GM12891 (cell line): ENCODE results near the gene SMYD3. TPM values are rescaled to one million over a fixed set of nuclear protein-coding genes. Genes with fewer than 3 reads are reported as not detected.

Experiments
- DNase-seq: peaks from one replicate; pipeline ENCODE4 v3.0.0; 2011; ENCODE audit warnings: low spot score; ENCODE audit not compliant: insufficient read length
- FAIRE-seq: peaks from 2 replicates; lab custom pipeline; 2011; peaks lifted over from hg19 to GRCh38; lab: Jason Lieb, UNC
- PAX5 ChIP-seq: IDR thresholded peaks from 2 replicates; pipeline ENCODE4 v1.6.1; 2011; ENCODE audit warnings: low read length, moderate library complexity, mild to moderate bottlenecking; ENCODE audit not compliant: insufficient read depth, severe bottlenecking
- POLR2A ChIP-seq: IDR thresholded peaks from 2 replicates; pipeline ENCODE4 v1.6.1; 2011; ENCODE audit warnings: low read depth, low read length, control low read depth
- POLR2AphosphoS5 ChIP-seq: IDR thresholded peaks from 2 replicates; pipeline ENCODE4 v1.6.1; 2011; ENCODE audit warnings: low read depth, low read length, control low read depth
- POU2F2 ChIP-seq: IDR thresholded peaks from 2 replicates; pipeline ENCODE4 v1.6.1; 2011; ENCODE audit warnings: low read depth, mild to moderate bottlenecking, control low read depth, low read length, moderate library complexity
- SPI1 ChIP-seq: IDR thresholded peaks from 2 replicates; pipeline ENCODE4 v1.6.1; 2011; ENCODE audit warnings: low read depth, low read length, control low read depth
- TAF1 ChIP-seq: IDR thresholded peaks from 2 replicates; pipeline ENCODE4 v1.6.1; 2011; ENCODE audit warnings: low read depth, low read length, control low read depth
- polyA plus RNA-seq: library from polyadenylated mRNA; unstranded; fragments of >200 nt; gene quantifications from one replicate; pipeline ENCODE4 v1.2.1, GENCODE V29; 2012; ENCODE audit warnings: low read depth, missing spikeins, inconsistent platforms; ENCODE audit not compliant: missing spikeins

SMYD3 gene
- polyA plus RNA-seq = 21.6 TPM

DNA sequence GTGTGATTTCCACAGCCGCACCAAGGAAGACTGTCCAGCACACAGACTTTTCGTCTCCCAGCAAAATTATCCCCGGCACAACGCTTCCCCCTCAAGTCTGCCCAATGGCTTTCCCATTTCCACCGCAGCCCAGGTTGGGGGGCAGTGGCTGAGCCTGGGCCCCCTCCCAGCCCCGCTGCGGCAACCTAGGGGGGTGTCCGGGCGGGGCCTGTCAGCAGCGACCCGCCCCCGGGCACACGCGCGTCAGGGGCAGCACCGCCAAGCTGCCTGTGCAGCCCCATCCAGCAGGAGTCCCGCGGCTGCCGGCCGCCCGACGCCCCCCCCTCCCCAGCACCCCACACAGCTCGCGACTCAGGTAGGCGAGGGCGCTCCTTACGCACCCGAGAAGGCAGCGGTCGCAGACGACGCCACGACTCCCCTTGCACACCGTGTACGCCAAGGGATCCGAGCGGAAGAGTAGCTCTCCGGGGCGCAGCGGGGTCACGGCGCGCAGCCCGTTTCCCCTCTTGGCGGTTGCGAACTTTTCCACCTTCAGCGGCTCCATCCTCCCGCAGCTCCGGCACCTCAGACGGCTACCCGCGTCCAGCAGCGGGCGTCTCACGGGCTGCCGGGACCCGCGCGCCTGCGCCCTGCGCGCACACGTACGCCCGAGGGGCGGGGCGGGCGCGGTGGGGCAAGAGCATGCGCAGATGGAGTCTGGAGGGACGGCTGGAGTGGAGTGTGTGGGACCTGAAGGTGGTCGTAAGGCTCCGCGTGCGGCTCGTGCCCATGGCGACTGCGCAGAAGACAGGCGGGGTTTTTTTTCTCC lies at the start of gene SMYD3:
Gene SMYD3 (minus strand): TSS at position 606 of the 808 bp plus-strand sequence.
- TF ChIP-seq POU2F2 = no peak
- no peak for TF ChIP-seq PAX5
- TF ChIP-seq POLR2AphosphoS5 = no peak
- no peak; the same call in 1 of the 2 replicates for TF ChIP-seq TAF1
- no peak for TF ChIP-seq POLR2A
- TF ChIP-seq SPI1 = no peak
- peak; percentile 90 for FAIRE-seq
- peak; percentile 87 for DNase-seq

DNA sequence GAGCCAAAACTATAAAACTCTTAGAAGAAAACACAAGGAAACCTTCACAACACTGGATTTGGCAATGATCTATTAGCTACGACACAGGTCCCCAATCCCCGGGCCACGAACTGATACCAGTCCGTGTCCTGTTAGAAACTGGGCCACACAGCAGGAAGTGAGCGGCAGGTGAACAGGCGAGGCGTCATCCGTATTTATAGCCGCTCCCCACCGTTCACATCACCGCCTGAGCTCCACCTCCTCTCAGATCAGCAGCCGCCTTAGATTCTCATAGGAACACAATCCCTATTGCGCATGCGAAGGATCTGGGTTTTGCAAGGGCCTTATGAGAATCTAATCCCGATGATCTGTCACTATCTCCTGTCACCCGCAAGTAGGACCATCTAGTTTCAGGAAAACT lies 47.1 kb upstream of the SMYD3 start:
- FAIRE-seq (no peak), DNase-seq (no peak)
- no peak for TF ChIP-seq POLR2A
- TF ChIP-seq POU2F2 = no peak
- TF ChIP-seq POLR2AphosphoS5 = no peak
- no peak for TF ChIP-seq PAX5
- TF ChIP-seq SPI1 = no peak
- TF ChIP-seq TAF1 = no peak

DNA sequence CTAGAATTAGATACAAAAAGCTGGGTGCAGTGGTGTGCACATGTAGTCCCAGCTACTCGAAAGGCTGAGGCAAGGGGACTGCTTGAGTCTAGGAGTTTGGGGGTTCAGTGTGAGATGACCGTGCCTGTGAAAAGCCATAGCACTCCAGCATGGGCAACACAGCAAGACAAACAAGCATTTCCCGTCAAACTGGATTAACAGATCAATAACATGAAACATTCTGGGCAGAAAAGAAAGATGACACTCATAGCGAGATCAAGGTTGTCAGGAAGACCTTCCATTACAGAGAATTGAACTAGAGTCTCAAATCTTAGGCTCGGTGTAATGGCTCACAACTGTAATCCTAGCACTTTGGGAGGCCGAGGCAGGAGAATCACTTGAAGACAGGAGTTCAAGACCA lies 45.0 kb upstream of the SMYD3 start:
- FAIRE-seq = no peak
- DNase-seq = no peak
- TF ChIP-seq POU2F2 (no peak), TAF1 (no peak), PAX5 (no peak), SPI1 (no peak)

DNA sequence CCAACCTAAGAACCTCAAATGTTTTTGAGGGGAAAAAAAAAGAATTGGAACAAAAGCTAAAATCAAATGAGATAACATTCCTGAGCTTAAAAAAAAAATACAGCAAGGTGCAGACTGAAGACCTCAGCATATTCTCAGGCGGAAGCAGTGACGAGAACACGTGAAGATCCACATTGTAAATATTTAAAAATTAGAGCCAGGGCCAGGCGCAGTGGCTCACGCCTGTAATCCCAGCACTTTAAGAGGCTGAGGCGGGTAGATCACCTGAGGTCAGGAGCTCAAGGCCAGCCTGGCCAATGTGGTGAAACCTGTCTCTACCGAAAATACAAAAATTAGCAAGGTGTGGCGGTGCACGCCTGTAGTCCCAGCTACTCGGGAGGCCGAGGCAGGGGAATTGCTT lies 43.3 kb upstream of the SMYD3 start:
- no peak for FAIRE-seq
- DNase-seq = no peak
- TF ChIP-seq PAX5 (no peak), SPI1 (no peak), POU2F2 (no peak), TAF1 (no peak), POLR2A (no peak), POLR2AphosphoS5 (no peak)

DNA sequence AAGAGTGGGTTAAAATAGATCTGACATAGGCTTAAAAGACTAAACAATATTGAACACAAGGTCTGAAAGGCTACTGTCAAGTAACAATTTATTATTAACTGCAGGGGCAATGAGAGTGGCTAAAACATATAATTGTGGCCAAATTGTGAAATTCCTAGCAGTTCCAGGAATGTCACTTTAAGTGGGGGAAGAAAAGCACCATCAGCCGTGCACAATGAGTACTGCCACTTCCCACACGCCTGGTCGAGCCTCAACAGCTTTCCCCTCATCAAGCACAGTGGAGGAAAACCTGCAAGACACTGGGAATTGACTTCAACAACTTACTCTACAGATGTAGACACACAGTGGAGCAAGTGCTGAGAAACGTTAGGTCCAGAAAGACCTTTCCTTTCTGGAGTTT lies 42.6 kb upstream of the SMYD3 start:
- DNase-seq (no peak), FAIRE-seq (no peak)
- TF ChIP-seq POLR2A (no peak), PAX5 (no peak), POU2F2 (no peak), SPI1 (no peak), POLR2AphosphoS5 (no peak), TAF1 (no peak)

DNA sequence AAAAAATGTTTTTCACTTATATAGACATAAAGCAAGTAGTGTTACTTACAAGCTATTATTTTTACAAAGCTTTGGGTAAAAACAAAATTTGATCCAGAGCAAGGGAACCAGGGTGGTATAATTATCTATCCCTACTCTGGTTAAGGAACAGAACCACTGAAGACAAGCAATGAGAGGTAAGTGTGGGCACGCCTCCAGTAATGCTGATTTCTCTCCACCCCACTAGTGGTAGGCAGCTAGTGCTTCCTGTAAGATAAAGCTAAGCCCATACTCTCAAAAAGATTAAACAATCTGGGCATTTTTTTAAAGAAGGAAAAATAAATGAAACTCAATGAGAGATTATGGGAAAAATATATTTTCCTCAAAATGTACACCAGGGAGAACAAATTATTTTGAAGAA lies 36.9 kb upstream of the SMYD3 start:
- no peak for FAIRE-seq
- DNase-seq = no peak
- TF ChIP-seq POLR2AphosphoS5 (no peak), POU2F2 (no peak), SPI1 (no peak), TAF1 (no peak), PAX5 (no peak), POLR2A (no peak)

DNA sequence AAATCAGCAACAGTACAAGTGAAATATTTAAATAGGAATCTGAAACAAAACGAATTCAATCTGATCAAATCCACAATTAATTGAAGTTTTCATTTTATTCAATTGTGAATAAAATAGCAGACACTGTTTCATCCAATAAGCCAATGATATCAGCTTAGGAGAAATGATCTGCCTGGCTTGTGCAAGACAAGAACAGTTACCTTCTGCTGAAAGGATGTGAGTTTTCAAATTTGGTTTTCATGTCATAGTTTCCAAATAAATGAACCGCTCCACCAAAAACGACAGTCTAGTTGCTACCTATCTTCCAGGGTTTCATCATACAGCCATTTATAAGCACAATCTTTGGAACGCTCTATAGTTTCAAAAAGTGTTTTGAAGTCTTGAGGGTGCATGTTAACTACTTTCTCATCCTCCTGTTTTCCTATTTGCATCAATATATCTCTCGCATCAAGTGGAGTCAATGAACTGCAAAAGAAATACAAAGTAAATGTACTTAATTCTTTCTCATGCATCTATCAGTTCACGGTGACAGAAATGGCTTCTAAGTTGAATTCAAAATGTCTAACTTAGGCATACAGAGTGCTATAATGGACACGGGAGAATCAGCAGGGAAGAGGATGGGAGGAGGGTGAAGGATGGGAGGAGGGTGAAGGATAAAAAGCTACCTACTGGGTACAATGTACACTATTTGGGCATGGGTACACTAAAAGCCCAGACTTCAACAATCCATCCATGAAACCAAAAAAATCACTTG lies 33.8 kb upstream of the SMYD3 start:
- DNase-seq = no peak
- TF ChIP-seq POLR2A = no peak
- no peak for TF ChIP-seq SPI1
- TF ChIP-seq TAF1 = no peak
- no peak for TF ChIP-seq POU2F2
- TF ChIP-seq PAX5 = no peak
- TF ChIP-seq POLR2AphosphoS5 = no peak
- FAIRE-seq = no peak

DNA sequence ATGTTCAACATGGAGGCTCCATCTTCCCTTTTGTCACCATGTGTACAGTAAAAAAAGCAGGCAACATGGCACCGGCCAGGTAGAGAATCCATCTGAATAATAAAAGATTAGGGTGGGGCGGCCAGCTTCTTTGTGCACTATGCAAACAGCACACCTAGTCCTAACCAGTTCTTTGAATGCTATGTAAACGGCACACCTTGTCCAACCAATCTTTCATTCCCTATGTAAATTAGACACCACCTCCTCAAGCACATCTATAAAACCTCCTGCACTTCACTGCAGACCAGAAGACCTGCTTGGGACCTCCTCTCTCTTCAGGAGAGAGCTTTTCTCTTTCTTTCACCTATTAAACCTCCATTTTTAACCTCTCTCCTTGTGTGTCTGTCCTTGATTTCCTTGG lies 30.8 kb upstream of the SMYD3 start:
- FAIRE-seq (no peak), DNase-seq (no peak)
- TF ChIP-seq TAF1 (no peak), SPI1 (no peak)

DNA sequence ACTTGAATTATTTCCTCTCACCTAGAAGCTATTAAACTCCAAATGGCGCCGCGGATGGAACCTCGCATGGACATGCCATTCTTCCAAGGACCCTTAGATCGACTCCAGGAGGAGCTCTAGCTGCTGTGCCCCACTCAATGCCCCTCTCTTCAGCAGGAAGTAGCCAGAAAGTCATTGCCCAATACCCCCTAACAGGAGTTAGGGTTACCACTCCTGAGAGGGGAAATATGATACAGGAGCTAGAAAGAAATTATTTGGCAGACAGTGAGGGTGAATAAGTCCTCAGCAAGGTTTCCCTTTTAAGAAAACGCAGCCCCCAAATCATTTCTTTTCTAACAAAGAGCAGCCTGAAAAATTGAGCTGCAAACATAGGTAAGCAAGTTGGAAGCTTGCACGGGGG lies 30.4 kb upstream of the SMYD3 start:
- no peak for DNase-seq
- TF ChIP-seq POLR2AphosphoS5 (no peak), PAX5 (no peak), POU2F2 (no peak), POLR2A (no peak), SPI1 (no peak), TAF1 (no peak)
- no peak for FAIRE-seq

DNA sequence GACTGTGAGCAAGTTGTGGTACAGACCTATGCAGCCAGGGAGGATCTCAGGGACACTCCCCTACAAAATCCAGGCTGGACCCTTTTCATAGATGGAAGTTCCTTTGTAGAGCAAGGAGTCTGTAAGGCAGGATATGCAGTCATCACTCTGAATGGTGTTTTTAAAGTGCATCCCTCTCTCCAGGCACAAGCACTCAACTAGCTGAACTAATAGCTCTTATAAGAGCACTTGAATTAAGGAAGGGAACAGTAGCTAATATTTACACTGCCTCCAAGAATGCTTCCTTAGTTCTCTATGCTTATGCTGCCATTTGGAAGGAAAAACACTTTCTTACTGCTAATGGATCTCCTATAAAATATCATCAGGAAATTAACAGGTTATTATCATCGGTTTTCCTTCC lies 27.0 kb upstream of the SMYD3 start:
- no peak for DNase-seq
- FAIRE-seq = no peak
- TF ChIP-seq POU2F2 (no peak), POLR2A (no peak), SPI1 (no peak), TAF1 (no peak), POLR2AphosphoS5 (no peak), PAX5 (no peak)
